ENCODE measurements around the gene SLC4A1AP.

DNA sequence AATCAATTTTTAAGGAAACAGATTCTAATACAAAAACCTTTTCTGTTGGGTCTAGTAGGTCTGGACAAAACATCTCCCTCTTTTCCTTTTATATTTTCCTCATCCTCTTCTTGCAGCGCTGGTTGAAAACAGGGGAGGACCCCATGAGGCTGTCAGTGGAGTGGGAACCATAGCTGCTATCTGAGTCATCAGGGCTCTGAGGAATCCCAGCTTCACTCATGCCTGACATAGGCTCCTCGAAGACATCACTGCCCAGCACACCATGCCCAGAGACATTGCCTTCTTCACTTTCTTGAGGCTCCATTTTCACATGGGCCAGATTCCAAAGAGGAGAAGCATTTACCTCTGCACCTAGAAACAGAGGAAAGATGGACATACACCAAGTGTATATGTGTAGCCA lies 10.3 kb upstream of the SLC4A1AP start:
- no peak for TF ChIP-seq CTCF (IDR thresholded peaks at IDR 0.05; ENCODE audit: low read depth, low read length)
- no peak for TF ChIP-seq POLR2A (IDR thresholded peaks at IDR 0.05; ENCODE audit: extremely low read depth, insufficient read length)

Data from NB4 (cell line).